CD4-positive, alpha-beta T cell (primary cell): ENCODE results near the gene ARMC9. TPM values are rescaled to one million over a fixed set of nuclear protein-coding genes. Genes with fewer than 3 reads are reported as not detected.

Experiments
- ATAC-seq: fragments of 200-7000 bp; cut with Tn5 transposase; one replicate; pipeline ENCODE4 v1.10.0; 2022; ENCODE audit warnings: mild to moderate bottlenecking; ENCODE audit not compliant: poor library complexity
- CTCF ChIA-PET: fragments of 350-600 bp; sonication (Branson Sonifier 250); formaldehyde crosslinking; loops from one replicate; lab custom pipeline; 2021; ENCODE audit warnings: antibody characterized with exemption, inconsistent platforms; lab: Charles Lee
- POLR2A ChIA-PET: fragments of 350-600 bp; sonication (Branson Sonifier 250); formaldehyde crosslinking; loops from one replicate; lab custom pipeline; 2021; ENCODE audit warnings: antibody characterized with exemption, inconsistent platforms; lab: Charles Lee
- DNase-seq, 14 experiments: peaks; one replicate each; pipeline ENCODE4 v3.0.0-alpha.2; 2013 to 2020; ENCODE audit warnings: mixed read lengths in 2 of 14
- H3K27ac ChIP-seq, 2 donors: one replicate each; pipeline versions ENCODE4 v1.5.1 to v1.7.0; 2013; ENCODE audit warnings: low read length in 2 of 2, low read depth in 1 of 2, mild to moderate bottlenecking in 1 of 2
- H3K27me3 ChIP-seq, 2 experiments: 1 replicate in 1 of 2; 2 replicates in 1 of 2; pipeline versions ENCODE4 v1.6.1 to v1.7.0; 2013; ENCODE audit warnings: low read length in 2 of 2, control low read depth in 1 of 2, mild to moderate bottlenecking in 1 of 2, moderate library complexity in 1 of 2; ENCODE audit not compliant: insufficient read depth in 2 of 2, control insufficient read depth in 1 of 2
- H3K36me3 ChIP-seq: one replicate; pipeline ENCODE4 v1.6.1; 2013; ENCODE audit warnings: low read length, control low read depth; ENCODE audit not compliant: insufficient read depth
- H3K4me1 ChIP-seq: one replicate; pipeline ENCODE4 v1.6.1; 2013; ENCODE audit warnings: low read length, control low read depth; ENCODE audit not compliant: insufficient read depth
- H3K4me3 ChIP-seq: one replicate; pipeline ENCODE4 v1.5.1; 2013; ENCODE audit warnings: mild to moderate bottlenecking, low read length, moderate library complexity
- H3K9me3 ChIP-seq, 2 experiments: 1 replicate in 1 of 2; 2 replicates in 1 of 2; pipeline versions ENCODE4 v1.6.1 to v1.7.0; 2013; ENCODE audit warnings: low read length in 2 of 2, mild to moderate bottlenecking in 2 of 2, control low read depth in 1 of 2, moderate library complexity in 1 of 2; ENCODE audit not compliant: control insufficient read depth in 1 of 2, insufficient read depth in 1 of 2
- H3K27ac Mint-ChIP-seq: one replicate; pipeline ENCODE4 v1.8.0; 2020; ENCODE audit warnings: mixed read lengths
- H3K27me3 Mint-ChIP-seq: one replicate; pipeline ENCODE4 v1.8.0; 2021; ENCODE audit warnings: mixed read lengths
- H3K36me3 Mint-ChIP-seq: one replicate; pipeline ENCODE4 v1.8.0; 2021; ENCODE audit warnings: low read depth, mixed read lengths
- H3K4me1 Mint-ChIP-seq: one replicate; pipeline ENCODE4 v1.8.0; 2021; ENCODE audit warnings: low read depth, mixed read lengths
- H3K4me3 Mint-ChIP-seq: one replicate; pipeline ENCODE4 v1.8.0; 2020; ENCODE audit warnings: mild to moderate bottlenecking, mixed read lengths
- H3K9me3 Mint-ChIP-seq: one replicate; pipeline ENCODE4 v1.8.0; 2020; ENCODE audit warnings: mixed read lengths
- CTCF ChIP-seq: fragments of 200-600 bp; IDR thresholded peaks from one replicate; pipeline ENCODE4 v1.8.0; 2022; ENCODE audit warnings: antibody characterized with exemption, mild to moderate bottlenecking
- intact Hi-C, 2 experiments: fragments of 100-400 bp; cut with DNase I in 1 of 2; cut with micrococcal nuclease in 1 of 2; formaldehyde crosslinking; loops; one replicate each; pipeline versions ENCODE4 v1.15.1 to v1.9.0; 2023 to 2025; cut with DNase I, micrococcal nuclease
- total RNA-seq, 174 experiments: library from RNA in 2 of 174; stranded (reverse) in 2 of 174; gene quantifications; one replicate each; pipeline ENCODE4 v1.2.3 and lab custom pipeline; 2021 to 2026

The ARMC9 gene
- total RNA-seq, 2 experiments from 2014 or later = 0.16 to 0.42 TPM

- ATAC-seq (no peak), DNase-seq (no peak)
- Mint-ChIP-seq H3K4me1 (no peaks in the 10 kb centered on the region), H3K4me3 (no peak overlapping the region), H3K9me3 (no peaks in the 10 kb centered on the region), H3K27me3 (no peaks in the 10 kb centered on the region), H3K36me3 (peaks cover 81% of the 10 kb centered on the region), H3K27ac (no peak overlapping the region)
- H3K4me3 ChIP-seq = no peak overlapping the region
- H3K9me3 ChIP-seq = no peaks in the 10 kb centered on the region
- H3K27me3 ChIP-seq = no peaks in the 10 kb centered on the region
- no peak overlapping the region for H3K27ac ChIP-seq
- no peak for TF ChIP-seq CTCF
- peaks cover 83% of the 10 kb centered on the region for H3K36me3 ChIP-seq
- intact Hi-C loops = loop anchor here in 1 of 2 experiments (10.0 kb wide), 1 partner anchor 64 kb away; no protein-coding TSS in a partner anchor
- POLR2A ChIA-PET = no interaction called here
- no peaks in the 10 kb centered on the region for H3K4me1 ChIP-seq
- CTCF ChIA-PET = no interaction called here
These were observed 29.8 kb upstream of the ARMC9 start for GRCh38 chr2:231168460-231169139.

- CTCF ChIA-PET = no interaction called here
- Histone ChIP-seq H3K27me3 (no peaks in the 10 kb centered on the region), H3K9me3 (no peaks in the 10 kb centered on the region), H3K27ac (no peak overlapping the region), H3K36me3 (peaks cover 79% of the 10 kb centered on the region), H3K4me3 (no peak overlapping the region), H3K4me1 (no peaks in the 10 kb centered on the region)
- POLR2A ChIA-PET = no interaction called here
- Mint-ChIP-seq H3K27ac (no peak overlapping the region), H3K36me3 (peaks cover 85% of the 10 kb centered on the region), H3K27me3 (no peaks in the 10 kb centered on the region), H3K4me3 (no peak overlapping the region), H3K4me1 (no peaks in the 10 kb centered on the region), H3K9me3 (no peaks in the 10 kb centered on the region)
- DNase-seq = no peak
- no peak for TF ChIP-seq CTCF
- intact Hi-C loops = loop anchor here in 1 of 2 experiments (10.0 kb wide), 1 partner anchor 65 kb away; no protein-coding TSS in a partner anchor
- ATAC-seq = no peak
These were observed 28.9 kb upstream of the ARMC9 start for GRCh38 chr2:231169488-231169887.

DNA sequence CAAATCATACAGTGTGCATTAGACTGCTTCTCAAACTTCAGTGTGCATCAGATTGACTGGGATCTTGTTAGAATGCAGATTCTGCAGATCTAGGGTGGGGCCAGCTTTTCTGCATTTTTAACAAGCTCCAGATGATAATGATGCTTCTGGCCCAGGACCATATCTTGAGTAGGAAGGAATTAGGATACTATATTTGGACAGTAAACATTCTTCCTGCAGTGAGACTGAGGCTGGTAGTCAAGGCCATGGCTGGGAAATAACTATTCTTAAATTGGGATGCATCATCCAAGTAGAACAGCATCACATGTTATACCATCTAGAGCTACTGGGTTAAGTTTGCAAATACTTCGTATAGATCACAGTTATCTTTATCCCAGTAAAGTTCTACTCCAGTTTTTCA lies 28.4 kb upstream of the ARMC9 start:
- no peaks in the 10 kb centered on the region for H3K4me1 ChIP-seq
- TF ChIP-seq CTCF = no peak
- H3K4me3 ChIP-seq = no peak overlapping the region
- peaks cover 79% of the 10 kb centered on the region for H3K36me3 ChIP-seq
- no peak overlapping the region for H3K27ac ChIP-seq
- Mint-ChIP-seq H3K27me3 (no peaks in the 10 kb centered on the region), H3K4me1 (no peaks in the 10 kb centered on the region), H3K4me3 (no peak overlapping the region), H3K36me3 (peaks cover 84% of the 10 kb centered on the region), H3K9me3 (no peaks in the 10 kb centered on the region), H3K27ac (no peak overlapping the region)
- DNase-seq (no peak), ATAC-seq (no peak)
- no peaks in the 10 kb centered on the region for H3K27me3 ChIP-seq
- ChIA-PET CTCF (no interaction called here), POLR2A (no interaction called here)
- intact Hi-C loops = no loop called here
- H3K9me3 ChIP-seq = no peaks in the 10 kb centered on the region
